ENCODE measurements around the gene SLC31A1.
"Not testable (repeated sequence)": the region's sequence is repeated elsewhere in the genome, so short reads cannot be mapped to it uniquely, and the experiment has no call there.

The SLC31A1 gene

GRCh38 chr9:113228130-113228665 lies 6.9 kb downstream of the SLC31A1 start:
- peaks cover 7% of the 10 kb centered on the region for H3K36me3 Mint-ChIP-seq (ENCODE audit: insufficient read depth)
- no peak for ATAC-seq (replicated peaks)
- H3K27ac Mint-ChIP-seq, result no peak overlapping the region
- H3K9me3 Mint-ChIP-seq, result no peaks in the 10 kb centered on the region
- peaks cover 7 to 18% of the 10 kb centered on the region in 2 donors for H3K4me1 Mint-ChIP-seq (ENCODE audit: low read depth in 2 of 2)
- no peak overlapping the region for H3K4me3 Mint-ChIP-seq
- H3K27me3 Mint-ChIP-seq, result no peaks in the 10 kb centered on the region
- no peak for DNase-seq

- no peaks in the 10 kb centered on the region for H3K9me3 Mint-ChIP-seq
- no peak overlapping the region for H3K4me3 Mint-ChIP-seq
- no peaks in the 10 kb centered on the region for H3K36me3 Mint-ChIP-seq (ENCODE audit: insufficient read depth)
- ATAC-seq (replicated peaks) (no peak), DNase-seq (no peak)
- H3K27ac Mint-ChIP-seq, result peak overlapping the region; percentile 77 to 97
- H3K27me3 Mint-ChIP-seq, result no peaks in the 10 kb centered on the region
- H3K4me1 Mint-ChIP-seq (ENCODE audit: low read depth in 2 of 2), result peaks cover 8 to 17% of the 10 kb centered on the region in 2 donors
These were observed 10.4 kb downstream of the SLC31A1 start for GRCh38 chr9:113231701-113232100.

GRCh38 chr9:113235701-113236255 lies 14.4 kb downstream of the SLC31A1 start:
- not testable (repeated sequence) for H3K9me3 Mint-ChIP-seq; H3K27ac Mint-ChIP-seq; ATAC-seq (replicated peaks); H3K36me3 Mint-ChIP-seq (ENCODE audit: insufficient read depth); DNase-seq; H3K27me3 Mint-ChIP-seq; H3K4me3 Mint-ChIP-seq
- peaks cover 8 to 13% of the 10 kb centered on the region in 2 donors for H3K4me1 Mint-ChIP-seq (ENCODE audit: low read depth in 2 of 2)

GRCh38 chr9:113237026-113237425 lies 15.7 kb downstream of the SLC31A1 start:
- Mint-ChIP-seq H3K36me3 (ENCODE audit: insufficient read depth) (peaks cover 4% of the 10 kb centered on the region), H3K4me1 (ENCODE audit: low read depth in 2 of 2) (peaks cover 8 to 12% of the 10 kb centered on the region in 2 donors), H3K27me3 (no peaks in the 10 kb centered on the region), H3K27ac (no peak overlapping the region), H3K4me3 (no peak overlapping the region), H3K9me3 (no peaks in the 10 kb centered on the region)
- DNase-seq (no peak), ATAC-seq (replicated peaks) (no peak)

- Mint-ChIP-seq H3K9me3 (no peaks in the 10 kb centered on the region), H3K36me3 (ENCODE audit: insufficient read depth) (peaks cover 4% of the 10 kb centered on the region), H3K4me1 (ENCODE audit: low read depth in 2 of 2) (peaks cover under 1% of the 10 kb centered on the region in 2 donors), H3K27ac (no peak overlapping the region), H3K4me3 (no peak overlapping the region), H3K27me3 (no peaks in the 10 kb centered on the region)
- ATAC-seq (replicated peaks), result no peak
- no peak for DNase-seq
These were observed 17.0 kb downstream of the SLC31A1 start for GRCh38 chr9:113238202-113238858.

- Mint-ChIP-seq H3K27ac (no peak overlapping the region), H3K9me3 (no peaks in the 10 kb centered on the region), H3K27me3 (no peaks in the 10 kb centered on the region), H3K4me1 (ENCODE audit: low read depth in 2 of 2) (no peaks in the 10 kb centered on the region), H3K4me3 (no peak overlapping the region), H3K36me3 (ENCODE audit: insufficient read depth) (peaks cover 4% of the 10 kb centered on the region)
- DNase-seq (no peak), ATAC-seq (replicated peaks) (no peak)
These were observed 17.5 kb downstream of the SLC31A1 start for GRCh38 chr9:113238859-113239232.

- no peaks in the 10 kb centered on the region for H3K4me1 Mint-ChIP-seq (ENCODE audit: low read depth in 2 of 2)
- no peak overlapping the region for H3K4me3 Mint-ChIP-seq
- H3K36me3 Mint-ChIP-seq (ENCODE audit: insufficient read depth), result peaks cover 4% of the 10 kb centered on the region
- no peak for ATAC-seq (replicated peaks)
- H3K9me3 Mint-ChIP-seq, result no peaks in the 10 kb centered on the region
- H3K27ac Mint-ChIP-seq, result no peak overlapping the region
- DNase-seq, result no peak
- no peaks in the 10 kb centered on the region for H3K27me3 Mint-ChIP-seq
These were observed 19.8 kb downstream of the SLC31A1 start for GRCh38 chr9:113241161-113241560.

GRCh38 chr9:113244556-113244955 lies 23.2 kb downstream of the SLC31A1 start:
- Mint-ChIP-seq H3K27me3 (no peaks in the 10 kb centered on the region), H3K36me3 (ENCODE audit: insufficient read depth) (no peaks in the 10 kb centered on the region), H3K9me3 (no peaks in the 10 kb centered on the region), H3K4me3 (no peak overlapping the region), H3K27ac (no peak overlapping the region), H3K4me1 (ENCODE audit: low read depth in 2 of 2) (no peaks in the 10 kb centered on the region)
- no peak for ATAC-seq (replicated peaks)
- no peak for DNase-seq

- H3K4me3 Mint-ChIP-seq, result no peak overlapping the region
- ATAC-seq (replicated peaks) (no peak), DNase-seq (no peak)
- no peaks in the 10 kb centered on the region for H3K27me3 Mint-ChIP-seq
- no peaks in the 10 kb centered on the region for H3K9me3 Mint-ChIP-seq
- H3K36me3 Mint-ChIP-seq (ENCODE audit: insufficient read depth), result no peaks in the 10 kb centered on the region
- no peak overlapping the region for H3K27ac Mint-ChIP-seq
- H3K4me1 Mint-ChIP-seq (ENCODE audit: low read depth in 2 of 2), result no peaks in the 10 kb centered on the region
These were observed 24.6 kb downstream of the SLC31A1 start for GRCh38 chr9:113245894-113246293.

GRCh38 chr9:113246928-113247327 lies 25.6 kb downstream of the SLC31A1 start:
- Mint-ChIP-seq H3K27me3 (no peaks in the 10 kb centered on the region), H3K9me3 (no peaks in the 10 kb centered on the region), H3K4me3 (no peak overlapping the region), H3K4me1 (ENCODE audit: low read depth in 2 of 2) (no peaks in the 10 kb centered on the region), H3K27ac (no peak overlapping the region), H3K36me3 (ENCODE audit: insufficient read depth) (no peaks in the 10 kb centered on the region)
- ATAC-seq (replicated peaks), result no peak
- no peak for DNase-seq

- Mint-ChIP-seq H3K36me3 (ENCODE audit: insufficient read depth) (no peaks in the 10 kb centered on the region), H3K4me1 (ENCODE audit: low read depth in 2 of 2) (no peaks in the 10 kb centered on the region), H3K27me3 (no peaks in the 10 kb centered on the region), H3K27ac (no peak overlapping the region), H3K4me3 (no peak overlapping the region), H3K9me3 (no peaks in the 10 kb centered on the region)
- ATAC-seq (replicated peaks), result no peak
- no peak for DNase-seq
These were observed 26.3 kb downstream of the SLC31A1 start for GRCh38 chr9:113247640-113248039.

- DNase-seq; ATAC-seq (replicated peaks); H3K4me3 Mint-ChIP-seq; H3K4me1 Mint-ChIP-seq (ENCODE audit: low read depth in 2 of 2); H3K27ac Mint-ChIP-seq; H3K27me3 Mint-ChIP-seq; H3K9me3 Mint-ChIP-seq; H3K36me3 Mint-ChIP-seq (ENCODE audit: insufficient read depth): not testable (repeated sequence)
These were observed 28.3 kb downstream of the SLC31A1 start for GRCh38 chr9:113249661-113250060.

- Mint-ChIP-seq H3K4me1 (ENCODE audit: low read depth in 2 of 2) (no peaks in the 10 kb centered on the region), H3K27me3 (no peaks in the 10 kb centered on the region), H3K27ac (no peak overlapping the region), H3K9me3 (no peaks in the 10 kb centered on the region), H3K36me3 (ENCODE audit: insufficient read depth) (peaks cover 3% of the 10 kb centered on the region), H3K4me3 (no peak overlapping the region)
- ATAC-seq (replicated peaks) (no peak), DNase-seq (no peak)
These were observed 29.5 kb downstream of the SLC31A1 start for GRCh38 chr9:113250807-113251206.

- Mint-ChIP-seq H3K4me3 (no peak overlapping the region), H3K27me3 (no peaks in the 10 kb centered on the region), H3K27ac (no peak overlapping the region), H3K9me3 (no peaks in the 10 kb centered on the region), H3K36me3 (ENCODE audit: insufficient read depth) (peaks cover 21% of the 10 kb centered on the region), H3K4me1 (ENCODE audit: low read depth in 2 of 2) (no peaks in the 10 kb centered on the region)
- no peak for DNase-seq
- no peak for ATAC-seq (replicated peaks)
These were observed 33.6 kb downstream of the SLC31A1 start for GRCh38 chr9:113254991-113255390.

Measured in effector memory CD8-positive, alpha-beta T cell (primary cell).